ENCODE data around the gene IFNL4. TPM values are rescaled to one million over a fixed set of nuclear protein-coding genes. Genes with fewer than 3 reads are reported as not detected.

Gene IFNL4
- total and polyA plus RNA-seq, 2 experiments from 2014 or later, result not detected

DNA sequence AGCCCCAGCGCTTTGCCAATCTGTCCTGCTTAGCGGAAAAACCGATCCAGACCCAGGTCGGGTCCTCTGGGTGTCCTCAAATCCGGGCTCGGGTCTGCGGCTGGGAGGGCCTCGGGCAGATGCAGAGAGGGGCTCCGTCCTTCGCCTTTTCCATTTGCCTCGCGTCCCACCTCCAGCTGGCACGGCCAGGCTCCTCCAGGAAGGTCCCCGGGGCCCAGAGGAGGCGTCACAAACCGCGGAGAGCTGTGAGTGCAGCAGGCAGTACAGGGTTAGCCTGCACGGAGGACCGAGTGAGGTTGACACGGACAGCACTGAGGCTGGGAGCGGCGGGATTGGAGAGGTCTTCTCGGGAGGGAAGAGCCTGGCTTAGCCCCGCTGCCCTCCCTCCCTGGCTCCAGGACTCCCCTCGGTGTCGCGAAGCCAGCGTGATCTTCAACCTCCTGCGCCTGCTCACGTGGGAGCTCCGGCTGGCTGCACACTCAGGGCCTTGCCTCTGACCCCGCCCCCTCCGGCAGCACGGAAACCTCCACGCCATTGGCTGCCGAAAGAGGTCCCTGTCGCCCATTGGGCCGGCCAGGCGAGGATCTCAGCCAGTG lies 16.8 kb upstream of the IFNL4 start:
- H2AFZ ChIP-seq, result no peak overlapping the region
- H4K20me1 ChIP-seq (ENCODE audit: insufficient read depth), result no peaks in the 10 kb centered on the region
- H3K27me3 ChIP-seq (replicated peaks; ENCODE audit: insufficient read depth), result peaks cover 55% of the 10 kb centered on the region
- H3K9ac ChIP-seq, result no peak overlapping the region
- no peak overlapping the region for H3K4me3 ChIP-seq
- H3K9me3 ChIP-seq (ENCODE audit: low read depth), result no peaks in the 10 kb centered on the region
- H3K79me2 ChIP-seq (ENCODE audit: insufficient read depth), result no peaks in the 10 kb centered on the region
- H3K36me3 ChIP-seq (ENCODE audit: low read depth), result no peaks in the 10 kb centered on the region
- H3K4me2 ChIP-seq (ENCODE audit: unreplicated experiment), result no peak overlapping the region
- in situ Hi-C loops (cut with MboI), result no loop called here
- peak; percentile 4 for DNase-seq
- no peaks in the 10 kb centered on the region for H3K4me1 ChIP-seq (ENCODE audit: insufficient read depth)
- TF ChIP-seq EZH2phosphoT487 (IDR thresholded peaks at IDR 0.05; ENCODE audit: insufficient read depth, low read depth), result no peak
- peak; percentile 17 for TF ChIP-seq EZH2 (IDR thresholded peaks at IDR 0.05; ENCODE audit: insufficient read depth, poor library complexity, severe bottlenecking)
- WGBS, 2 experiments (ENCODE audit: low coverage in 1 of 2, low lambda C conversion rate in 2 of 2, missing lambda C conversion rate in 2 of 2), result 32 to 40% methylated on average over 35 to 39 of the region's 39 CpGs
- no peaks in the 10 kb centered on the region for H3F3A ChIP-seq (ENCODE audit: insufficient read depth)
- H3K27ac ChIP-seq, result no peak overlapping the region
- no peaks in the 10 kb centered on the region for H3K9me2 ChIP-seq (ENCODE audit: insufficient read depth)

DNA sequence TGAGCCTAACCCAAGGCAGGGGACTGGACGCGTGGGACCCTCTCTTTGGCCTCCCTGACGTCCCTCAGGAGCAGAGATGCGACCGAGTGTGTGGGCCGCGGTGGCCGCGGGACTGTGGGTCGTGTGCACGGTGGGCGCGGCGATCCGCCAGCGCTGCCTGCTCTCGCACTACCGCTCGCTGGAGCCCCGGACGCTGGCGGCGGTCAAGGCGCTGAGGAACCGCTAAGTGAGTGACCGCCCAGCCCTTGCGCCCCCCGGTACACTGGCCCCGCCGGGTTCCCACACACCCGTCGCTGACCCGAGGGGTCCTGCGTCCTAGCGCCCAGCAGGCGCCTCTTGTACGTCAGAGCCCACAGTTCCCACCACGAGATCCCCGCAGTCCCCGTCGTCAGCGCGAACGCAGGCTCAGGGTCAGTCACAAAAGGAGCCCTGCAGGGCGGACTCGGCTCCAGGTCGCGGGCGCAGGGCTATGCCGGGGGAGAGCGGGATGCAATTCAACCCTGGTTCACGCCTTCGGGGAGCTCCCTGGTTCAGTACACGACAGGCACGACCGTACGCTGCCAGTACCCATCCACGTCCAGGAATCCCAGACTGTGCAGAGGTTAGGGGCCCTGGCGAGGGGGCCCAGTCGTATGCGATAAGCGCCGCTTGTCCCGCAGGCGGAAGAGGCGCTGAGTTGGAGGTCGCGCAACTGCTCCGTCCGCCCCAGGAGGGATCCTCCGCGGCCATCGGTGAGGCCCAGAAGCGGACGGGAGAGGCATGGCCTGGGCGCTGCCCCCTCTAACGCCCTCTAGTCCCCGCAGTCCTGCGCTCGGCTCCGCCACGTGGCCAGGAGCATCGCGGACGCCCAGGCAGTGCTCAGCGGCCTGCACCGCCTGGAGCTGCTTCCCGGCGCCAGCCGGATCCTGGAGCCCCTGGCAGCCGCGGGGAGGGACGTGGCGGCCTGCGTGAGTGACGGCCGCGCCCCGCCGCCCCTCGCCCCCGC lies 15.9 kb upstream of the IFNL4 start:
- Histone ChIP-seq H2AFZ (no peak overlapping the region), H3F3A (ENCODE audit: insufficient read depth) (no peaks in the 10 kb centered on the region), H3K9me2 (ENCODE audit: insufficient read depth) (no peaks in the 10 kb centered on the region), H3K4me3 (no peak overlapping the region), H3K4me1 (ENCODE audit: insufficient read depth) (no peaks in the 10 kb centered on the region), H3K9ac (no peak overlapping the region), H3K27me3 (replicated peaks; ENCODE audit: insufficient read depth) (peaks cover 62% of the 10 kb centered on the region), H3K4me2 (ENCODE audit: unreplicated experiment) (no peak overlapping the region), H3K9me3 (ENCODE audit: low read depth) (no peaks in the 10 kb centered on the region), H4K20me1 (ENCODE audit: insufficient read depth) (no peaks in the 10 kb centered on the region), H3K27ac (no peak overlapping the region), H3K79me2 (ENCODE audit: insufficient read depth) (no peaks in the 10 kb centered on the region), H3K36me3 (ENCODE audit: low read depth) (no peaks in the 10 kb centered on the region)
- DNase-seq, result peak; percentile 34
- WGBS, 2 experiments (ENCODE audit: low coverage in 1 of 2, low lambda C conversion rate in 2 of 2, missing lambda C conversion rate in 2 of 2), result 4 to 5% methylated on average over 83 to 95 of the region's 102 CpGs
- TF ChIP-seq EZH2 (IDR thresholded peaks at IDR 0.05; ENCODE audit: insufficient read depth, poor library complexity, severe bottlenecking) (peak; percentile 42), EZH2phosphoT487 (IDR thresholded peaks at IDR 0.05; ENCODE audit: insufficient read depth, low read depth) (0 out of 2 replicates have a peak, but pooled peaks have one; percentile 32)
- in situ Hi-C loops (cut with MboI), result no loop called here

DNA sequence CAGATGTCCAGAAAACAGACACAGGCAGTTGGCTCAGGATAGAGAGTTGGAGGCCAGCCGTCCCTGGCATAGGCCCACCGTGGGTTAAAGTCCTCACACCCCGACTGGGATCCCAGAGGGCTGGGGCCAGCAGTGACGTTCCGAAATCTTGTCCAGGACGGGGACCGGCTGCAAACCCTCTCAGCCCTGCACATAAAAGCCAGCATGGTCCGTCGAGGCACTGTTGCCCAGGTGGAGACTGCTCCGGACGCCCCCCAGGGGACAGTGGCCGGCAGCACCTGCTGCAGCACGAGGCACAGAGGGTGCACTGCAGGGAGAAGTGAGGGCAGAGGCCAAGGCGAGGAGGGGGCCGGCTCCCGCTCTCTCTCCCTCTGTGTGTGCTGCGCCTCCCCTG lies 15.3 kb upstream of the IFNL4 start:
- H4K20me1 ChIP-seq (ENCODE audit: insufficient read depth), result no peaks in the 10 kb centered on the region
- H3K79me2 ChIP-seq (ENCODE audit: insufficient read depth), result no peaks in the 10 kb centered on the region
- peaks cover 65% of the 10 kb centered on the region for H3K27me3 ChIP-seq (replicated peaks; ENCODE audit: insufficient read depth)
- 4 to 8% methylated on average over 13 to 16 of the region's 17 CpGs for WGBS, 2 experiments (ENCODE audit: low coverage in 1 of 2, low lambda C conversion rate in 2 of 2, missing lambda C conversion rate in 2 of 2)
- no peaks in the 10 kb centered on the region for H3F3A ChIP-seq (ENCODE audit: insufficient read depth)
- no peaks in the 10 kb centered on the region for H3K36me3 ChIP-seq (ENCODE audit: low read depth)
- no peak overlapping the region for H3K27ac ChIP-seq
- no peak overlapping the region for H3K4me3 ChIP-seq
- H3K4me1 ChIP-seq (ENCODE audit: insufficient read depth), result no peaks in the 10 kb centered on the region
- H3K4me2 ChIP-seq (ENCODE audit: unreplicated experiment), result no peak overlapping the region
- DNase-seq, result no peak
- in situ Hi-C loops (cut with MboI), result no loop called here
- H2AFZ ChIP-seq, result no peak overlapping the region
- no peaks in the 10 kb centered on the region for H3K9me3 ChIP-seq (ENCODE audit: low read depth)
- TF ChIP-seq EZH2phosphoT487 (IDR thresholded peaks at IDR 0.05; ENCODE audit: insufficient read depth, low read depth) (no peak), EZH2 (IDR thresholded peaks at IDR 0.05; ENCODE audit: insufficient read depth, poor library complexity, severe bottlenecking) (peak; percentile 41)
- H3K9me2 ChIP-seq (ENCODE audit: insufficient read depth), result no peaks in the 10 kb centered on the region
- H3K9ac ChIP-seq, result no peak overlapping the region

DNA sequence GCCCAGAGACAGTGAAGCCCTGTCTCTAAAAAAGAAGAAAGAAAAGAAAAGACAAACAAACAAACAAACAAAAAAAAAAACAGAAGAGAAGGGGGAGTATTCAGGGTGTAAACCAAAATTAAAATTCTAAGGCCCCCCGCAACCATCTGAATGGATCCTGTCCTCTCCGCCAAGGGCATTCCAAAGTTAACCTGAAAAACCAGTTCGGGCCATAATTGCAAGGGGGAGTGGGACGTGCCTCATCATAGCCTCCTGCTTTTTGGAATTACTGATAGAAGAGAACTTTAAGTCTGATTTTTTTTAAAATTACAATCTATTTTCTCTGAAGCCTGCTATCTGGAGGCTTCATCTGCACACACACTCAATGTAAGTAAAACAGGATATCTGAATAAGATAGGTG lies 13.8 kb upstream of the IFNL4 start:
- H3K27me3 ChIP-seq (replicated peaks; ENCODE audit: insufficient read depth), result peaks cover 65% of the 10 kb centered on the region
- in situ Hi-C loops (cut with MboI), result no loop called here
- H3K4me3 ChIP-seq, result no peak overlapping the region
- no peaks in the 10 kb centered on the region for H3F3A ChIP-seq (ENCODE audit: insufficient read depth)
- H3K9me3 ChIP-seq (ENCODE audit: low read depth), result no peaks in the 10 kb centered on the region
- H3K27ac ChIP-seq, result no peak overlapping the region
- no peaks in the 10 kb centered on the region for H4K20me1 ChIP-seq (ENCODE audit: insufficient read depth)
- H3K9ac ChIP-seq, result no peak overlapping the region
- H3K79me2 ChIP-seq (ENCODE audit: insufficient read depth), result no peaks in the 10 kb centered on the region
- H3K36me3 ChIP-seq (ENCODE audit: low read depth), result no peaks in the 10 kb centered on the region
- H3K9me2 ChIP-seq (ENCODE audit: insufficient read depth), result no peaks in the 10 kb centered on the region
- no peak overlapping the region for H3K4me2 ChIP-seq (ENCODE audit: unreplicated experiment)
- H2AFZ ChIP-seq, result no peak overlapping the region
- TF ChIP-seq EZH2 (IDR thresholded peaks at IDR 0.05; ENCODE audit: insufficient read depth, poor library complexity, severe bottlenecking) (no peak), EZH2phosphoT487 (IDR thresholded peaks at IDR 0.05; ENCODE audit: insufficient read depth, low read depth) (no peak)
- H3K4me1 ChIP-seq (ENCODE audit: insufficient read depth), result no peaks in the 10 kb centered on the region
- 62 to 64% methylated on average over 4 of the region's 4 CpGs for WGBS, 2 experiments (ENCODE audit: low coverage in 1 of 2, low lambda C conversion rate in 2 of 2, missing lambda C conversion rate in 2 of 2)
- DNase-seq, result no peak

Measured in GM23248 (cell line).